NT2/D1 (cell line): ENCODE results near the gene MLXIP.

Experiments
- SUZ12 ChIP-seq: IDR thresholded peaks from 2 replicates; pipeline ENCODE4 v1.6.1; 2011; ENCODE audit not compliant: insufficient read length, insufficient read depth; ENCODE audit errors: extremely low read depth
- YY1 ChIP-seq: IDR thresholded peaks from 2 replicates; pipeline ENCODE4 v1.6.1; 2011; ENCODE audit not compliant: insufficient read length, insufficient read depth
- ZNF274 ChIP-seq: IDR thresholded peaks from 2 replicates; pipeline ENCODE4 v1.6.1; 2011; ENCODE audit warnings: mild to moderate bottlenecking, low read depth, low read length

- TF ChIP-seq SUZ12 (no peak), YY1 (no peak), ZNF274 (no peak)
Measured at GRCh38 chr12:122081697-122082221, 3.2 kb downstream of the MLXIP start.
